MM.1S (cell line): ENCODE results near the gene DSCAML1.

Experiments
- DNase-seq: peaks from one replicate; pipeline ENCODE4 v3.0.0-alpha.2; 2015
- H2AFZ ChIP-seq: fragments of 300-600 bp; sonication (generic); 2 replicates; pipeline ENCODE4 v1.6.0; 2016; ENCODE audit warnings: antibody characterized with exemption, low read length
- H3F3A ChIP-seq: fragments of 300-600 bp; sonication (generic); 2 replicates; pipeline ENCODE4 v1.6.1; 2016; ENCODE audit warnings: mild to moderate bottlenecking, antibody characterized with exemption, low read length, moderate library complexity, mixed read lengths; ENCODE audit not compliant: insufficient read depth
- H3K27ac ChIP-seq: fragments of 300-600 bp; sonication (generic); 2 replicates; pipeline ENCODE4 v1.5.1; 2016; ENCODE audit warnings: mild to moderate bottlenecking, low read length
- H3K27me3 ChIP-seq: fragments of 300-600 bp; sonication (generic); replicated peaks from 2 replicates; pipeline ENCODE4 v1.6.0; 2016; ENCODE audit warnings: low read length; ENCODE audit not compliant: insufficient read depth
- H3K36me3 ChIP-seq: fragments of 300-600 bp; sonication (generic); replicated peaks from 2 replicates; pipeline ENCODE4 v1.6.1; 2016; ENCODE audit warnings: mild to moderate bottlenecking, low read length, mixed read lengths; ENCODE audit not compliant: insufficient read depth
- H3K4me1 ChIP-seq: fragments of 300-600 bp; sonication (generic); 2 replicates; pipeline ENCODE4 v1.6.1; 2016; ENCODE audit warnings: low read length, mixed read lengths
- H3K4me2 ChIP-seq: fragments of 300-600 bp; sonication (generic); 2 replicates; pipeline ENCODE4 v1.6.0; 2016; ENCODE audit warnings: low read depth, low read length
- H3K4me3 ChIP-seq: fragments of 300-600 bp; sonication (generic); 2 replicates; pipeline ENCODE4 v1.5.1; 2016; ENCODE audit warnings: low read length, mixed read lengths
- H3K79me2 ChIP-seq: fragments of 300-600 bp; sonication (generic); 2 replicates; pipeline ENCODE4 v1.6.1; 2016; ENCODE audit warnings: mixed run types, low read length, mixed read lengths
- H3K9ac ChIP-seq: fragments of 300-600 bp; sonication (generic); 2 replicates; pipeline ENCODE4 v1.6.1; 2016; ENCODE audit warnings: low read length, mixed read lengths
- H3K9me2 ChIP-seq: fragments of 300-600 bp; sonication (generic); replicated peaks from 2 replicates; pipeline ENCODE4 v1.6.1; 2016; ENCODE audit warnings: mild to moderate bottlenecking, low read length, mixed read lengths; ENCODE audit not compliant: insufficient read depth
- H3K9me3 ChIP-seq: fragments of 300-600 bp; sonication (generic); replicated peaks from 2 replicates; pipeline ENCODE4 v1.6.1; 2016; ENCODE audit warnings: mild to moderate bottlenecking, low read length, mixed read lengths; ENCODE audit not compliant: insufficient read depth
- H4K20me1 ChIP-seq: fragments of 300-600 bp; sonication (generic); 2 replicates; pipeline ENCODE4 v1.6.1; 2016; ENCODE audit warnings: mild to moderate bottlenecking, low read length, moderate library complexity, mixed read lengths; ENCODE audit not compliant: insufficient read depth
- EZH2 ChIP-seq: fragments of 300-600 bp; sonication (generic); optimal IDR thresholded peaks from 2 replicates; pipeline ENCODE3; 2017; ENCODE audit warnings: low read depth, mild to moderate bottlenecking, antibody characterized with exemption, low read length, mixed read lengths
- EZH2phosphoT487 ChIP-seq: fragments of 300-600 bp; sonication (generic); IDR thresholded peaks from 2 replicates; pipeline ENCODE4 v1.6.1; 2018; ENCODE audit warnings: antibody characterized with exemption, low read length
- TF ChIP-seq, protein P1 (sequence below): fragments of 300-600 bp; sonication (generic); IDR thresholded peaks from 2 replicates; pipeline ENCODE4 v1.5.1; 2016; ENCODE audit warnings: antibody characterized with exemption, low read length, mixed read lengths

Gene DSCAML1

GRCh38 chr11:117510646-117511045 is 286.4 kb downstream of the DSCAML1 start:
- no peak for TF ChIP-seq EZH2phosphoT487
- TF ChIP-seq EZH2: no peak
- TF ChIP-seq, protein P1, sequence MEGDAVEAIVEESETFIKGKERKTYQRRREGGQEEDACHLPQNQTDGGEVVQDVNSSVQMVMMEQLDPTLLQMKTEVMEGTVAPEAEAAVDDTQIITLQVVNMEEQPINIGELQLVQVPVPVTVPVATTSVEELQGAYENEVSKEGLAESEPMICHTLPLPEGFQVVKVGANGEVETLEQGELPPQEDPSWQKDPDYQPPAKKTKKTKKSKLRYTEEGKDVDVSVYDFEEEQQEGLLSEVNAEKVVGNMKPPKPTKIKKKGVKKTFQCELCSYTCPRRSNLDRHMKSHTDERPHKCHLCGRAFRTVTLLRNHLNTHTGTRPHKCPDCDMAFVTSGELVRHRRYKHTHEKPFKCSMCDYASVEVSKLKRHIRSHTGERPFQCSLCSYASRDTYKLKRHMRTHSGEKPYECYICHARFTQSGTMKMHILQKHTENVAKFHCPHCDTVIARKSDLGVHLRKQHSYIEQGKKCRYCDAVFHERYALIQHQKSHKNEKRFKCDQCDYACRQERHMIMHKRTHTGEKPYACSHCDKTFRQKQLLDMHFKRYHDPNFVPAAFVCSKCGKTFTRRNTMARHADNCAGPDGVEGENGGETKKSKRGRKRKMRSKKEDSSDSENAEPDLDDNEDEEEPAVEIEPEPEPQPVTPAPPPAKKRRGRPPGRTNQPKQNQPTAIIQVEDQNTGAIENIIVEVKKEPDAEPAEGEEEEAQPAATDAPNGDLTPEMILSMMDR: no peak
- Histone ChIP-seq H2AFZ (no peak overlapping the region), H3K4me1 (no peaks in the 10 kb centered on the region), H4K20me1 (no peaks in the 10 kb centered on the region), H3K4me3 (no peak overlapping the region), H3K4me2 (no peak overlapping the region), H3K9me2 (no peaks in the 10 kb centered on the region), H3K36me3 (no peaks in the 10 kb centered on the region), H3K9me3 (no peaks in the 10 kb centered on the region), H3F3A (no peaks in the 10 kb centered on the region), H3K9ac (no peak overlapping the region), H3K27me3 (peaks cover 74% of the 10 kb centered on the region), H3K27ac (no peak overlapping the region), H3K79me2 (no peaks in the 10 kb centered on the region)
- DNase-seq: no peak

DNA sequence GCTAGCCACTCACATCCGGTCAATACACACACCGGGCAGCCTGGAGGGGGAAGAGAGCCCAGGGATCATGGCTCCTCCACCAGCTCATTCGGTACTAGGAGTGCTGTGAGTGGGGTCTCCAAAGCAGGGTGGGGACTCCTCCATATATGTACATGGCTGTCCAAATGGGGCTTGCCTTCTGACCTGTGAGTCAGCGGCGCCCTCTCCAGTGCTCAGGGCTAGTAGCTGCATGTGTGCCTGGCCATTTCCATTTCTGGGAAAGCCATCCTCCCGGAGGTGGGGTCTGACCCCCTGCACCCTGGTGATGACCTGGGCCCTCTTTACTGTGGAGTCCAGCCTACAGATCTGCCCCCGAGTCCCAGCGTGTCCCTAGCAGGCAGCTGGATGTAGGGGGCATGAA is 287.5 kb downstream of the DSCAML1 start:
- Histone ChIP-seq H3K4me1 (no peaks in the 10 kb centered on the region), H3K79me2 (no peaks in the 10 kb centered on the region), H3K4me3 (no peak overlapping the region), H3F3A (no peaks in the 10 kb centered on the region), H3K36me3 (no peaks in the 10 kb centered on the region), H3K9me2 (no peaks in the 10 kb centered on the region), H4K20me1 (no peaks in the 10 kb centered on the region), H3K9me3 (no peaks in the 10 kb centered on the region), H3K9ac (no peak overlapping the region), H3K27ac (no peak overlapping the region), H3K27me3 (peaks cover 85% of the 10 kb centered on the region), H3K4me2 (no peak overlapping the region), H2AFZ (no peak overlapping the region)
- TF ChIP-seq EZH2: no peak
- no peak for DNase-seq

GRCh38 chr11:117506971-117507370 is 290.0 kb downstream of the DSCAML1 start:
- no peak for DNase-seq
- no peak for TF ChIP-seq EZH2
- TF ChIP-seq EZH2phosphoT487: no peak
- TF ChIP-seq, protein P1: no peak
- no peaks in the 10 kb centered on the region for H3K4me1 ChIP-seq
- H3K4me3 ChIP-seq: no peak overlapping the region
- H3K9me2 ChIP-seq: no peaks in the 10 kb centered on the region
- no peaks in the 10 kb centered on the region for H3F3A ChIP-seq
- no peaks in the 10 kb centered on the region for H3K9me3 ChIP-seq
- H3K27ac ChIP-seq: no peak overlapping the region
- no peak overlapping the region for H2AFZ ChIP-seq
- H3K36me3 ChIP-seq: no peaks in the 10 kb centered on the region
- H3K79me2 ChIP-seq: no peaks in the 10 kb centered on the region
- peaks cover 97% of the 10 kb centered on the region for H3K27me3 ChIP-seq
- H4K20me1 ChIP-seq: no peaks in the 10 kb centered on the region
- no peak overlapping the region for H3K9ac ChIP-seq
- no peak overlapping the region for H3K4me2 ChIP-seq

DNA sequence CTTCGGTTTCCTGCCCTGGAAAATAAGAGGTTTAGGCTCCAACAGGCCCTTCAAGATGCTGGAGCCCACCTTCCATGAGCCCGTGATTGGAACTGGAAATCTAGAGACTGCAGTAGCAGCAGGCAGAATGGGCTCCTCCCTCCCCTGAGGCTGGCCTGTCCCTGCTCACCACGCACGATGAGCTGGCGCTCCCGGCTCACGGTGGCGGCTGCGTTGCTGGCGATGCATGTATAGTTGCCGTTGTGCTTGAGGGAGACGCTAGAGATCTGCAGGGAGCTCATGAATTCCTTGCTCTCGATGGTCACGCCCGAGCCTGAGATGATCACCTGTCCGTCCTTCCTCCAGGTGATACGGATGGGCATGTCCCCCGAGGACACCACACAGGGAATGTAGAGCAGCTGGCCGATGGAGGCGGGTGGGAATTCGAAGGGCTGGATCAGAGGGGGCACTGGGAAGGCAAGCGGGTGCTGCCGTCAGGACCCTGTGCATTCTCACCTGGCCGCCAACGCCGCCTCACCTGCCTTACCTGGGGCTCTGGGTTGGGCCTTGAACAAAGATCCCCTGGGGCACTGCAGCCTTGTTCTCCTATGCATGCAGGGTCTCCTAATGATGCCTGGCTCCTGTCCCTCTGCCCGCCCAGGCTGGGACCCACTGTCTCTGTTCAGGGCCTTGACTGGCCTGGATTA is 291.6 kb downstream of the DSCAML1 start:
- Histone ChIP-seq H3K4me2 (no peak overlapping the region), H3K9me2 (no peaks in the 10 kb centered on the region), H3K4me3 (no peak overlapping the region), H3K36me3 (no peaks in the 10 kb centered on the region), H3K79me2 (no peaks in the 10 kb centered on the region), H3K27me3 (peaks cover 98% of the 10 kb centered on the region), H3K9ac (no peak overlapping the region), H3K4me1 (no peaks in the 10 kb centered on the region), H3K27ac (no peak overlapping the region), H3F3A (no peaks in the 10 kb centered on the region), H3K9me3 (no peaks in the 10 kb centered on the region), H2AFZ (no peak overlapping the region), H4K20me1 (no peaks in the 10 kb centered on the region)
- DNase-seq: no peak
- no peak for TF ChIP-seq EZH2
- TF ChIP-seq EZH2phosphoT487: no peak
- TF ChIP-seq, protein P1: no peak
